Umbilical cord (tissue), 2 donors: Measurements from ENCODE around the gene COPS7A. TPM values are rescaled to one million over a fixed set of nuclear protein-coding genes. Genes with fewer than 3 reads are reported as not detected.
"Not testable (repeated sequence)": the region's sequence is repeated elsewhere in the genome, so short reads cannot be mapped to it uniquely, and the experiment has no call there.

ENCODE experiments used
- DNase-seq: peaks from one replicate; pipeline ENCODE4 v3.0.0-alpha.2; 2015; ENCODE audit warnings: low spot score
- total RNA-seq: library from RNA; depleted of rRNA; stranded (reverse); fragments of >200 nt; gene quantifications from one replicate; pipeline ENCODE4 v1.2.3, GENCODE V29; 2014; ENCODE audit warnings: low replicate concordance; ENCODE audit not compliant: insufficient read depth

The COPS7A gene
- total RNA-seq, 1 donor from 2014 or later = 40.4 TPM

DNA sequence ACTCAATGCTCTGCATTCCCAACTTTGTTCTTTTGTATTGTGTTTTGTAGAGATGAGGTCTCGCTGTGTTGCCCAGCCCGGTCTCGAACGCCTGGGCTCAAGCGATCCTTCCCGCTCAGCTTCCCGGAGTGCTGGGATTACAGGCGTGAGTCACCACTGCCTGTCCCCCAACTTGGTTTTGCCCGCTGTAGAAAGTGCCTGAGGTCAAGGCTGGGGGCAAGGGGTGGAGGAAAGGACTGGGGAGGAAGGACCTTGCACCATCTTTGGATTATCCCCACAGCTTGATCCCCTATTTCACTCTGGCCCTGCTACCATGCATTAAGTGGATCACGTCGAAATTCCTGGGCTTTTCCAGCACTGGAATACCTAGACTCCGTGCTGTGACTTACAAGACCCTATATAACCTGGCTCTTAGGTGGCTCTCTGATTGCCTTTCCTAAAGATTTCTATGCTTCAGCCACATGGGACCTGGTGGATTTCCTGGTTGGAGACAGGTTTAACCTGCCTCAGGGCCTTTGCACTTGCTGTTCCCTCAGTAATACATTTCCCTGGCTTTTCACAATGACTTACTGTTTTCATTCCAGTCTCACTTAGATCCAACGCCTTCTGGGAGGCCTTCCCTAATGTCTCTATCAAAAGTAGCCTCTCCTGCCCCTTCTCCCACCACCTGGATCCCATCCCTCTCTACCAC, 22.6 kb upstream of the COPS7A start:
- DNase-seq = peak; percentile 34

DNA sequence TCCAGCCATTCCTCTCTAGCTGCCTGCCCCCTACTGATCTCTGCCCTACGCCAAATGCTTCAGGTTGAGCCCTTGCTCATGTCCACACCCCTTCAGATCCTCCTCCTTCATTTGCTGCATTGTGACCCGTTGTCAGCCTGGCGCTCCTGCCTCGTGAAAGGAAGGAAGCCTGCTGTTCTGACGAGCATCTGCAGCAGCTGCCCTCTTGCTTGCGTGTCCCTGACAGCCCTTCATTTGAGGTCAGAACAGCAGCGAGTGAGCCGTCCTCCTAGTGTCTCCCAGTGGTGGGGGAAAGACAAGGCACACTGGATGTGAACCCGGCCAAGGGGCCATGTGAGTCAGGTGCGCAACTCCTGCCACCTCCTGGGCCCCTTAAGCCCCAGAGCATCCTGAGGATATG, 20.2 kb upstream of the COPS7A start:
- DNase-seq = no peak

DNA sequence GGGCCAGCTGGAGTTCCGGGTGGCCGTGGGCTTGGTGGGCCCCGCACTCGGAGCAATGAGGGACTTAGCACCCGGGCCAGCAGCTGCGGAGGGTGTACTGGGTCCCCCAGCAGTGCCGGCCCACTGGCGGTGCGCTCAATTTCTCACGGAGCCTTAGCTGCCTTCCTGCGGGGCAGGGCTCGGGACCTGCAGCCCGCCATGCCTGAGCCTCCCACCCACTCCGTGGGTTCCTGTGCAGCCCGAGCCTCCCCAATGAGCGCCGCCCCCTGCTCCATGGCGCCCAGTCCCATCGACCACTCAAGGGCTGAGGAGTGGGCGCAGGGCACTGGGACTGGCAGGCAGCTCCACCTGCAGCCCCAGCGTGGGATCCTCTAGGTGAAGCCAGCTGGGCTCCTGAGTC, 15.5 kb upstream of the COPS7A start:
- not testable (repeated sequence) for DNase-seq

DNA sequence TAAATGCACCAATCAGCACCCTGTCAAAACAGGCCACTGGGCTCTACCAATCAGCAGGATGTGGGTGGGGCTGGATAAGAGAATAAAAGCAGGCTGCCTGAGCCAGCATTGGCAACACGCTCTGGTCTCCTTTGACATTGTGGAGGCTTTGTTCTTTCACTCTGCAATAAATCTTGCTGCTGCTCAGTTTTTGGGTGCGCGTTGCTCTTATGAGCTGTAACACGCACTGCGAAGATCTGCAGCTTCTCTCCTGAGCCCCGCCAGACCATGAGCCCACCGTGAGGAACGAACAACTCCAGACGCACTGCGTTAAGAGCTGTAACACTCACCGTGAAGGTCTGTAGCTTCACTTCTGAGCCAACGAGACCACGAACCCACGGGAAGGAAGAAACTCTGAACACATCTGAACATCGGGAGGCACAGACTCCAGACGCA, 14.9 kb upstream of the COPS7A start:
- no peak for DNase-seq

DNA sequence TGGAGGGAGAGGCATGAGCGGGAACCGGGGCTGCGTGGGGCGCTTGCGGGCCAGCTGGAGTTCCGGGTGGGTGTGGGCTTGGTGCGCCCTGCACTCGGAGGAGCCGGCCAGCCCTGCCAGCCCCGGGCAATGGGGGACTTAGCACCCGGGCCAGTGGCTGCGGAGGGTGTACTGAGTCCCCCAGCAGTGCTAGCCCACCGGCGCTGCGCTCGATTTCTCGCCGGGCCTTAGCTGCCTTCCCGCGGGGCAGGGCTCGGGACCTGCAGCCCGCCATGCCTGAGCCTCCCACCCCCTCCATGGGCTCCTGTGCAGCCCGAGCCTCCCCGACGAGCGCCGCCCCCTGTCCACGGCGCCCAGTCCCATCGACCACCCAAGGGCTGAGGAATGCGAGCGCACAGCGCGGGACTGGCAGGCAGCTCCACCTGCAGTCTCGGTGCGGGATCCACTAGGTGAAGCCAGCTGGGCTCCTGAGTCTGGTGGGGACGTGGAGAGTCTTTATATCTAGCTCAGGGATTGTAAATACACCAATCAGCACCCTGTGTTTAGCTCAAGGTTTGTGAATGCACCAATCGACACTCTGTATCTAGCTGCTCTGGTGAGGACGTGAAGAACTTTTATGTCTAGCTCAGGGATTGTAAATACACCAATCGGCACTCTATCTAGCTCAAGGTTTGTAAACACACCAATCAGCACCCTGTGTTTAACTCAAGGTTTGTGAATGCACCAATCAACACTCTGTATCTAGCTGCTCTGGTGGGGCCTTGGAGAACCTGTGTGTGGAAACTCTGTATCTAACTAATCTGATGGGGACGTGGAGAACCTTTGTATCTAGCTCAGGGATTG, 7.6 kb upstream of the COPS7A start:
- DNase-seq = not testable (repeated sequence)

- no peak for DNase-seq
Observed at GRCh38 chr12:6716874-6717437, 6.9 kb upstream of the COPS7A start.

GRCh38 chr12:6722863-6723262, 983 bp upstream of the COPS7A start:
- DNase-seq = no peak

GRCh38 chr12:6724409-6724797, 557 bp downstream of the COPS7A start:
- no peak for DNase-seq

- no peak for DNase-seq
Observed at GRCh38 chr12:6725350-6725749, 1.5 kb downstream of the COPS7A start.

- no peak for DNase-seq
Observed at GRCh38 chr12:6729186-6729585, 5.3 kb downstream of the COPS7A start.

DNA sequence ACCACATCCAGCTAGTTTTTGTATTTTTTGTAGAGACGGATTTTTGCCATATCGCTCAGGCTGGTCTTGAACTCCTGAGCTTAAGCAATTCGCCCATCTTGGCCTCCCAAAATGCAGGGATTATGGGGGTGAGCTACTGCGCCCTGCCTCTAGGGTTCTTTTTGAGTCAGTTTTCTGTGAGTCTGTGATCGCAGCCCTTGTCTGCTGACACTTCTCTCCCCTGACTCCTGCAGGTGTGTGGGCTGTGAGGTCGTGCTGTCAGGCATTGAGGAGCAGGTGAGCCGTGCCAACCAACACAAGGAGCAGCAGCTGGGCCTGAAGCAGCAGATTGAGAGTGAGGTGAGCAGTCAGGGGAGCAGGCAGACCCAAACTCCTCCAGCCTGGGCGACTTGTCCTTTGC, 6.3 kb downstream of the COPS7A start:
- no peak for DNase-seq

DNA sequence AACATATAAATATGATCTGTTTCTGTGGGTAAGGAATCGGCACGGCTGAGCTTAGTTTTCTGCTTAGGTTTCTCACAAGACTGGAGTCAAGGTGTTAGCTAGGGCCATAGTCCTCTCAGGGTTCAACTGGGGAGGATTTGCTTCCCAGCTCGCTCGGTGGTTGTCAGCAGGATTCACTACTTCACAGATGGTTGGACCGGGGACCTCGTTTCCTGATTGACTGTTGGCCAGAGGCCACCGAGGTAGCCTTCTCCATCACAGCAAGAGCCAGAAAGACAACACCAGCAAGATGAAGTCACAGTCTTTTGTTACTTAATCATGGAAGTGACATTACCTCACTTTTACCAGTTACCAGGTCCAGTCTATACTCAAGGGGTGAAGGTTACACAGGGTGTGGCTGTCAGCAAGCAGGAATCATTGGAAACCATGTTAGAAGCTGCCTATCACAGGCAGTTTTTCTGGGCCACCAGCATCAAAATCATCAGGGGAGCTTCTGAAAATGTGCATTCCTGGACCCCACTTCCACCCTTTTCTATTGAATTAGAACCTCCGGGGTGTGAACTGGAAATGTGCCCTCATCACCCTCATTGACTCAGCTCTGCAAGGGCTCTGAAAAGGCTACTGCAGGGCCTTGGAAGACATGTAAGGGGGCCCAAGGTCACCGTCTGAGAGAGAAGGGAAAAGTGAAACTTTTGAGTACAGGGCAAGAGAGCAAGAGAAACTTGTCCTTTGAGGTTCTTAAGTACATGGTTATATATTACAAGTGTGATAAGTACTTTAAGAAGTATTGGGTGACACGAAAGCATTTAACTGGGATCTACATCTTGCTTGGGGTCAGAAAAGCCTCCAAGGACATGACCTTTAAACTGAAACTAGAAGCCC, 10.9 kb downstream of the COPS7A start:
- DNase-seq = no peak

DNA sequence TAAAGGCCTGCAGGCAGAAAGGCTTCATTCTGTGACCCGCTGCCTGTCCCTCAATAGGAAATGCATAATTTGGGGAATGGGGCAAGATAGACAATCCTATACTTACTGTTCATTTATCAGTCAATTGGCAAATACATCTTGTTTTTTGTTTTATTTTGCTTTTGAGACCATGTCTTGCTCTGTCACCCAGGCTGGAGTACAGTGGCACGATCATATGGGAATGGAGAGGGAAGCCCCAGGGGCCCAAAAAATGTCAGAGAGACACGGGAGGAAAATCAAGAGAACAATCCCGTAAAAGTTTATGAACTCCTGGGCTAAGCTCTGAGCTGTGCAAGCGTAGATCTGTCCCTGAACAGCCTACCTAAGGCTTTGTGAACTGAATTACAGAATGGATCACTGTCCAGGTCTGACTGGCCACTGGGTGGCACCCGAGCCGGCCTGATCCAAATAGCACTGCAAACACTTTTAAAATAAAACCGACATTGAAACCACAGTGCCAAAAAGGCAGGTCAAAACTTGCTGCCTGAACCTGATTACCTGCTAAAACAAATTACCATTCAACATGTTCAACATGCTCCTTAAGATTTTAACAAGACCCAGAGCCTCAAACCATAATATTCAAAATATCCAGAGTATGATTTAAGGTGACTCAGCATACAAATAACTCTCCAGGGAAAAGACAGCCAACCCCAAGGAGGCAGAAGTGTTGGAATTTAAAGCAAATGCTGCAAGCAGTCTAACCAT, 11.8 kb downstream of the COPS7A start:
- peak; percentile 84 for DNase-seq

GRCh38 chr12:6736754-6737153, 12.9 kb downstream of the COPS7A start:
- no peak for DNase-seq

DNA sequence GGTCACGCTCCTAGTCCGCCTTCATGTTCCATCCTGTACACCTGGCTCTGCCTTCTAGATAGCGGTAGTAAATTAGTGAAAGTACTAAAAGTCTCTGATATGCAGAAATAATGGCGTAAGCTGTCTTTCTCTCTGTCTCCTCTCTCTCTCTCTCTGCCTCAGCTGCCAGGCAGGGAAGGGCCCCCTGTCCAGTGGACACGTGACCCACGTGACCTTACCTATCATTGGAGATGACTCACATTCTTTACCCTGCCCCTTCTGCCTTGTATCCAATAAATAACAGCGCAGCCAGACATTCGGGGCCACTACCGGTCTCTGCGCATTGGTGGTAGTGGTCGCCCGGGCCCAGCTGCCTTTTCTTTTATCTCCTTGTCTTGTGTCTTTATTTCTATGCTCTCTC, 18.2 kb downstream of the COPS7A start:
- DNase-seq = not testable (repeated sequence)

DNA sequence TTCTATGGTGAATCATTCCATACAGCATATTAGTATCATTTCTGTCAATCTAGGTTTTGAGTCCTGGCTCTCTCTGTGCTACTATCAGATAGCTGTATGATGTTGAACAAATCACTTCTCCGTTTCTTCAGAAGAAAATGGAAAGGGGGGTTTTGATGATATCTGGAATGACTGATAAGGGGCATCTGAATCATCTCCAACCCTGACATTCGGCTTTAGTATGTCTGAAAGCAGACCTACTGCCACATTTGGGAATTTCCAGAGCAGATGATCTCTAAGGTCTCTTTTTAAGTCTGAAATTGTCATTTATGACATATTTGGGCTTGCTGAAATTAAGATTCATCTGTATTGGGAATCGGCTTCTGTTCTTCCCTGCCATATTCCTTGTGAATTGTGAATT, 19.0 kb downstream of the COPS7A start:
- no peak for DNase-seq

DNA sequence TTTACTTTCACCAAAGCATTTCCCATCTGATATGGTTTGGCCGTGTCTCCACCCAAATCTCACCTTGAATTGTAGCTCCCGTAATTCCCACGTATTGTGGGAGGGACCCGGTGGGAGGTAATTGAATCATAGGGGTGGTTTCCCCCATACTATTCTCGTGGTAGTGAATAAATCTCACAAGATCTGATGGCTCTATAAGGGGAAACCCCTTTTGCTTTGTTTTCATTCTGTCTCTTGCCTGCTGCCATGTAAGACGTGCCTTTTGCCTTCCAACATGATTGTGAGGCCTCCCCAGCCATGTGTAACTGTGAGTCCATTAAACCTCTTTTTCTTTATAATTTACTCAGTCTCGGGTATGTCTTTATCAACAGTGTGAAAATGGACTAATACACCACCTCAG, 19.5 kb downstream of the COPS7A start:
- DNase-seq = not testable (repeated sequence)

DNA sequence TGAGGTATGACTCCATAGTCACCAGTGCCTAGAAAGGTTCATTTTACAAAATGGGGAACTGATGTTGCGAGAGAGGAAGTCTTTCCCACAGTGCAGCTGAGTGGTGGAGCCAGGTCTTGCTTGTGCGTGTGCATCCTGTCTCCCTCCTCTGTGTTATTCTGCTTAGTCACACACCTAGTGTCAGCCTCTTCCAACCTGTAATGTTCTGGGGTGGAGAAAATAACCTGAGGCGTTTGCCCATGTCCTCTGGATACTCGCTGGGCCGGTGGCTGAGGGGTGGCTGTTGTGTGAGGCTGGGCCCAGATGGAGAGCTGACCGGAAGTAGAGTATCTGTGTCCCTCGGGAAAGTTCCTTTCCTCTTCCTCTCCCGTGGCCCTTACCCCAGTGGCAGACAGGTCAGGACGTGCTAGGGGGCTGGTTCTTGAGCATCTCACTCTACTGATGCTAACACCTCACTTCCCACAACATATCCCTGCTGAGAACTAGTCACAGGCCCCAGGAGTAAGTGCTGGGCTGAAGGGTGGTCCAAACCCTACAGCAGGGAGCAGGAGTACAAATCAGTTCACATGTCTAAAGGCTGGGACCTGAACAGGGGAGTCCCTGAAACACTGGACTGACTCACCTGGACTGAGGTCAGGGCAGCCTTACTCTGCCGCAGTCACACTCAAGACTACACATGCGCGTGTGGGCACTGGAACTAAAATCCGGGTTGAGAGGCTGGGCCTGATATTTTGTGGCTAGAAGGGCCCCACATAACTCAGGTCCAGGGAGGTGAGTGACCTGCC, 22.1 kb downstream of the COPS7A start:
- DNase-seq = no peak

DNA sequence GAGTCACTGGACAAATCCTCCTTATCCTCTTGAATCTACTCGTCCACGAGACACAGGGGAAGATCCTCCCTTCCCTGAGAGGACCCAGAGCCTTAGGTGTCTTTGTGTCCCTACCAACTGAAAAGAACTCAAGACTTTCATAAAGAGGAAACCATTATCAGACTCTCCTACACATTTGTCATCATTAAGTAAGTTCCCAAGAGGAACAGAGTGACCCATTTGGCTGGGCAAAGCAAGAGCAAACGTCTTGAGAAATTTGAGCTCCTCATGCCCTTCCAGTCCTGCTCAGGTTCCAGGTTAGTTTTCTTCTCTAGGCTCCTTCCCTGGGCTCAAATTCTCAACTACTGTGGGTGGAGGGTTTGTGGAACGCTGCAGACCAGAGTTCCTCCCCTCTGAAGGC, 23.4 kb downstream of the COPS7A start:
- DNase-seq = no peak

DNA sequence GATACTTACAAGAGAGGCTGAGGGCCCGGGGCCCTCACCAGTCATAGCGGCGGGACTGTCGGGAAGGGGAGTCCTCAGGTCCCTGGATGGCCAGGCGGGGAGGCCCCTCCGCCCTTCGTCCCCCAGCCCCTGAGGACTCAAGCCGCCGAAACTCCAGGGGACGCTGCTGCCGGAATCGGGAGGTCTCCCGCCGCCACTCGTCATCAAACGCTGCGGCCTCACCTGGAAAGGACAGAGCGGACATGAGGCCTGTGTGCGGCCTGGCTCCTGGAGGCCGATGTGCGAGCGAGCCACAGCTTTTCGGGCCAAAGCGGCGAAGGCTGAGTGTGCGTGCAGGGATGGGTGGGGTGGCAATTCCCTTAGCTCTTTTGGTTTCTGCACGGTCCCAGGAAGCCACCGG, 24.9 kb downstream of the COPS7A start:
- no peak for DNase-seq
